GM08714 (cell line): Measurements from ENCODE around the gene LHFPL2.

Experiments used
- H3K4me3 ChIP-seq: fragments of 200-500 bp; sonication (Bioruptor generic); 2 replicates; pipeline ENCODE4 v1.5.1; 2014; ENCODE audit warnings: mild to moderate bottlenecking, low read length, inconsistent platforms
- ZNF274 ChIP-seq: IDR thresholded peaks from 2 replicates; pipeline ENCODE4 v1.6.1; 2012; ENCODE audit warnings: mild to moderate bottlenecking, low read depth, low read length

LHFPL2 gene

DNA sequence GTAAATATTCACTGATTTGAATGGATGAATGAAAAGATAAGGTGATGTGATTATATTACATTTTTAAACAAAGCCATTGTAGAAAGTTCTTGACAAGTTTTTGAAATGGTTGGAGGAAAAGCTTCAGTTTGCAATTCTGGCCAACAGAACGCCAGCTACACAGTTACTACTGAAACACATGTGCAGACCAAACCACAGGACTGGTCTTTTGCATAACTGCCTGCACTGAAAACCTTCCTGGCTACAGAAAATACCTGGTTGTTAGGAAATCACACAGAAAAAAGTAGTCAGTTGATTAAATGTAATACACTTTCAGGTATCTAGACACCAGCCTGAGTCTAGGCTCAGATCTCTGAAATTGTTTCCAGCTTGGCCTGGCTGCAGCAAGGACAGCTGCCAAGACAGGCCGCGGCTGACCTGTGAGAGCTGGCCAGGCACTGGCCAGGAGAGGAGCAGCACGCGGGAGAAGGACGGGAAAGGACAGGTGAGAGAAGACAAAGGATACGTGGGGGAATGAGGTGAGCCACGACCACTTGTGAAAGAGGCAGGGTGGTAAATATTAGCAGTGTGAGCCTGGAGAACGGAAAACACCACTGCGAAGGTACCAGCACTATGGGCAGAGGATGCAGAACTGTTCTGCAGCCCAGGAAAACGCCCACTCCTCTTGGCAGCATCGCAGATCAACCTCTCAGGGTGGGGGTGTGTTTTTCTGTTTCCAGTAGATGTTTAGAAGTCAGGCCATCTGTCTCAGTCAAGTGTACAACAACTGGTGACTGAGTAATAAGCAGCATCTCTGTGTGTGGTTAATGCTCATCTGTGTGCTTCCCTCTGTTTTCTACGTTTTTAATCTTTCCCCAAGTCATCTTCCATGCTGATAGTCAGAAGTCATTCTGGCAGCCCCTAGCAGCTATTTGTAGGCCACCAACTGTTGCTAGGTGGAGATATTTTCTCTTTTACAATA lies 150.7 kb downstream of the LHFPL2 start:
- no peak overlapping the region; the same call in 1 of the 2 replicates for H3K4me3 ChIP-seq
- no peak for TF ChIP-seq ZNF274

DNA sequence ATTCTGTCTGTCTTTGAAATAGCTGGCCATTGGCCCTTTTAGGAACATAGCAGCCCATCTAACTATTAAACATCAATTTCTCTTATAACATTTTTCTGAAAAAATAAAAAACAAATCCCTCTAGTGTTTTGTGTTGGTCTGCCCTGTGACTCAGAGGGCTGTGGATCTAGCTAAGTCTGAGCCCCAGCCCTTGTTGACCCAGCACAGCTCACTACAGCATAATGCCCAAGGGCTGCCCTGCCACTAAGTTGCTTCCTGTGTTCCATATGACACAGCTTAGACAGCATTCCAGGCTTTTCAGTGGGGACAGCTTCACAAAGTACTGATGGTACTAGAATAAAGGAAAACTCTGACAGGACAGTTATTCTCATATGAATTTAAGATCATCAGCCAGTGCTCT lies 152.2 kb downstream of the LHFPL2 start:
- TF ChIP-seq ZNF274, result no peak

DNA sequence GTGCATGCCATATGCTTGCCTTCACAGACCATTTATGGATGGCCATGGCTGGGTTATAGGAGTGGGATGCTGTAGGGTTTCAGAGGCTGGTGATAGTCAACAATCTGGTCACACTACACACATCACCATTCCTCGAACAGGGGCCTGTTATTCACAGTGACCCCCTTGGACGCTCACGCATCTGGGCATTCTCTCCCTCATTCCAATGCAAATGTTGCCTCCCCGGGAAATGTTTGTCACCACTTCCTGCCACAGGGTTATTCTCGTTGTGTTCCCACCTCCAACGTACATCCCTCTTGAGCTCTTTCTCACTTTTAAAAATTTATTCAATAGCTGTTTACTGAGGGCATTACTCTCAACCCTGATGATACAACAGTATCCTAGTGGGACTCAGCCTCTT lies 152.8 kb downstream of the LHFPL2 start:
- H3K4me3 ChIP-seq, result no peak overlapping the region
- no peak for TF ChIP-seq ZNF274

More for the DNA sequence above, 152.2 kb downstream of the LHFPL2 start:
- no peak overlapping the region for H3K4me3 ChIP-seq

DNA sequence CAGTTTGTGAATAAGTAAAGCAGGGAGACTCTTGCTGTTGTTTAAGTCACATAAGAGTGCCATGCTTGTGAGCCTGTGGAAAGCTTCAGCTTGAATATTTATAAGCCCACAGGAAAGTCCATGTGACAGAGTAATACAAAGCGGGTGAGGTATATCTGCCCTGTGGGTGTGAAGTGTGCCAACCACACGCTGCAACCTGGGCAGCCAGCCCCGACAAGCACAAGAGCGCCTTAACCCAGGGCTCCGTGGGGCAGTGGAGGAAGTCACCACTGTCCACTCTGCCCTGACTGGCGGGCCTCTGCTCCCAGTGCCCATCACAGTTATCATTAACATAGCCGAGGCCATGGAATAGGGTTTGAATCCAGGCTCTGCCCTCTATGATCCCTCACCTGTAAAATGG lies 155.9 kb downstream of the LHFPL2 start:
- TF ChIP-seq ZNF274, result no peak
- H3K4me3 ChIP-seq, result no peak overlapping the region

DNA sequence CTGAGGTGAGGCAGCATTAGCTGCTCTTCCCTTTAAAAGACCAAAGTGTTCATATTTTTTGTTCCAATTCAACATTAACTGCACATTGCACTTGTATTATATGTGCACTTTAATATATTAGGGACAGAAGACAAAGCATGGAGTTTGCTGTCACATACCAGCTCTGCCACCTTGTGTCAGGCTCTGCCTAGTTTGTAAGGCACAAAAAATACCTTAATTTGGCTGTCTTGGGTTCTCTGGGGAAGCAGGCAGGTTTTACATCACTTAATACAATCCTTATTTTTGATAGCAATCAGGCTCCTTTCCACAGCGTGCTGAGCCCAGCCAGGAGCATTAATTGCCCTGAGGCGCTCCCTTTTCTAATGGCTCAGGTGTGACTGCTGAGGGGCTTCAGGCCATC lies 156.3 kb downstream of the LHFPL2 start:
- TF ChIP-seq ZNF274, result no peak
- H3K4me3 ChIP-seq, result no peak overlapping the region

DNA sequence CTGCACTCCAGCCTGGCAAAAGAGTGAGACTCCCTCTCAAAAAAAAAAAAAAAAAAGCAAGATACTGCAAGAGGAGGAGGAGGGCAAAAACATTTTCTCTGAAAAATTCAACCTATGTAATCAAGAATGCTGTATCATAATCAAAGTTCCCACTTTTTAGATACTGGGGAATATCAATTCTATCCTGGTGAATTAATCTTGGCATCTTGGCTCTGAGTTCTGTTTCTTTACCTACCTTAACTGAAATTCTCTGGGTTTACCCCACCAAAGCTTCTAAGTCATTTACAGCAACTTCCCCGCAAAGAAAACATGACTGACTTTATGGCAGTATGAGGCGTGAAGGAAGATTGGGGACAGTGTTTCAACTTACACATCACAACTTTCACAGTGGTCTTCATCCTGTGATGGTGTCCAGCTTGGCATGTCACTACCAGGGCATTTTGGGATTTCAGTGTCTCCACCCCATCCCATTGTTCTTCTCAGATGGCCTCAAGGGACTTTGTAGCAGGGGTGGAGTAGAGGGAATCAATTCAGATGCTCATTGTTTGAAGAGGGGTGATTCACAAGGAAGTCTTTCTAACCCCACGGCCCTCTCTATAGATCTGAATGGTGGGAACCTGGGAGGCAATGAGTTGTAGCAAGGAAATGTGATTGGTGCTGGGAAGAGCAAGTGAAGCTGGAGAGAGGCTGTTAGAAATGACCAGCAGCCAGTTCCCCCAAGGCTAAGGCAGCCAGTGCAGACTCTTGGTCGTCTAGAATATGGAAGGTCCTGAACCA lies 157.7 kb downstream of the LHFPL2 start:
- H3K4me3 ChIP-seq, result no peak overlapping the region

DNA sequence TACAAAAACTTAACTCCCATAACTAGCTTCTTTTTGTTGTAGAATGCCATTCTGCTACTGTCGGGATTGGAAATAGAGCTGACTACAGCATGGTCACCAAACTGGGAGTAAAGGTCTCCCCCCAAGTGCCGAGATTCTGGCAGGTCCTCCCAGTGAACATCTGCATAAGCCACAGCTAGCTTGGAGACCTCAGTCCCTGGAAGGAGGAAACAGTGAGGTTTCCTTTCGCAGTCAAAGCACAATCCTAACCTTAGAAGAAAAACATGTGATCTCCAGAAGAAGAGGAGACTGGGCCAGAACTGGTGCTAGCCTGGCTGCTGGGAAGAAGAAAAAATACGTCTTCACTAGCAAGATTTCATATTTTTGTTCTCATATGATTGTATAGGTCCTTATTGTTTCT lies 160.7 kb downstream of the LHFPL2 start:
- H3K4me3 ChIP-seq, result no peak overlapping the region
- TF ChIP-seq ZNF274, result no peak

More for the DNA sequence above, 157.7 kb downstream of the LHFPL2 start:
- TF ChIP-seq ZNF274, result no peak

DNA sequence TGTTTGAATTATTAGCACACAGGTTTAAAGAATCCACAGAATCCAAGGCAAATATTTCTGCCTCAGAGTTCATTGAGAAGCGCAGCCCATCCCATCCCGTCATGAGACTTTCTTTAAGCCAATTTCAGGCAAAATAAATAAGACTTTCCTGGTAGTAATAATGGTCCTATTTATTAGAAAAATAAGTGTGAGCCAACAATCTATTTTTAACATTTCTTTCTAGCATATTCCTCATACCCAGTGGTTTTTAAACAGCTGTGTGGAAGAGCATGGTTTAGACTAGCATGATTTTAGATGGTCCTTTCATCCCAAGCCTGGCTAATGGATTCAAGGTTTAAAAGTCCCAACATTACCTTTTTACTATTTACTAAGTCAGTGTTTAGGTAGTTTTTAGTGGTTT lies 162.4 kb downstream of the LHFPL2 start:
- no peak for TF ChIP-seq ZNF274
- no peak overlapping the region for H3K4me3 ChIP-seq

DNA sequence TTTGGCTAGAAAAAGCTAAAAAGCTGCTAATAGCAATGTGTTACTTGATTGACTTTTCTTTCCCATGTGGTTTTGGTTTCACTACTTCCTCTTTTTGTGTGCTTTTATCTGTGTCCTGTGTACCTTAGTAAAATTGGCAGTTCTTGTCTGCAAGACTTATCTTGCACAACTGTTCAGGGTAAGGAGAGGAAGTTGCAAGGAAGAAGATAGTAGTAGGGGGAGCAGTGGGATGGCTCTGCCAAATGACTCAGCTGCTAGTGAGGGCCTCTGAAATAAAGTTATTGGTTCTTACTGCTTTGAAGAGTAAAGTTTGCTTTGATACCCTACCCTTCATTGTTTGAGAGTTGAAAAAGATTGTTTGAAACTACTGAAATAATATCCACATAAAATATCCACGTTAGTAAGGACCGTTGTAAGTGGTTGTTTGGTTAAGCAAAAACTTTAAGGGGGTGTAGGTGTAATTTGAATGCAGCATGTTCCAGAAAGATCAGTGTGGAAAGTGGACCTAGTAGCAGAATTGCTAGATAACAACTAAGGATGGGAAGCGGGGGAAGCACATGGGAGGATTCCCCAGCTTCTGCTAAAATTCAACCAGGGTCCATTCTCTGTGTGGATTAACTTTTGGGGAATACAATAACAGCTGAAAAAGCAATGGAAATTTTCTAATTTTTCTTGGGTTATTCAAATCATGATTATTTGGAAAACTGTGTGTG lies 164.6 kb downstream of the LHFPL2 start:
- H3K4me3 ChIP-seq, result no peak overlapping the region

DNA sequence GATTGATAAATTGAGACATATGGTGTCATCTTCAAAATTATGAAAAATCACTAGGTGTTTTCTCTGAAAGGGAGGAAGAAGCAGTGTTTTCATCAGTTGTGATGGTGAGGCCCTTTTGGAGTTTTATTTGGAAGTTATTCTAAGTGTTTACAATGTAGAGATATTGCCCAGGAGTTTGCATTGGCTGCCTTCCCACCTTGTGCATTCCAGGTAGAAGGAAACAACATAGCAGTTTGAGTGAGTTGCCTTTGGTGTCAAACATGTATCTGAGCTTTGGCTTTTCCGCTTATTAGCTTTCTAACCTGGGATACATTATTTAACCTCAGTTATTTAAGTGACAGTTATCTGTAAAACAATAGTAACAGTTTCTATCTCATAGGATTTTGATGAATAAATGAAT lies 165.6 kb downstream of the LHFPL2 start:
- TF ChIP-seq ZNF274, result no peak
- H3K4me3 ChIP-seq, result no peak overlapping the region

More for the DNA sequence above, 164.6 kb downstream of the LHFPL2 start:
- no peak for TF ChIP-seq ZNF274

DNA sequence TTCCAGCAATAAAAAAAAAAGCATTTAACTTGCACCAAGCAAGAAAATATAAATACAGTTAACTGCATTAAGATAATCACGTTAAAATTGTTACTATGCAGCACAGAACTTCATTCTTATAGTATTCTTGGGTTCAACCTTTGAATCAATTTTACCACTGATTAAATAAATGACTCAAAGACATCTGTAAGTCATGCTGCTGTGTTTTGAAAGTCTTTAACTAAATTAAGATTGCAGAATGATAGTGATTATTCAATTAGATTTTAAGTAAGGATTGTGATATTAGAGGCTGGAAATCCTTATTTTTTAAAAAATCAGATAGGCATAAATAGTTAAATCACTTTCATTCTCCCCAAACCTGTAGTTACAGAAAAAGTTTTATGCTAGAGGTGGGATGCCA lies 171.8 kb downstream of the LHFPL2 start:
- TF ChIP-seq ZNF274, result no peak
- H3K4me3 ChIP-seq, result no peak overlapping the region

DNA sequence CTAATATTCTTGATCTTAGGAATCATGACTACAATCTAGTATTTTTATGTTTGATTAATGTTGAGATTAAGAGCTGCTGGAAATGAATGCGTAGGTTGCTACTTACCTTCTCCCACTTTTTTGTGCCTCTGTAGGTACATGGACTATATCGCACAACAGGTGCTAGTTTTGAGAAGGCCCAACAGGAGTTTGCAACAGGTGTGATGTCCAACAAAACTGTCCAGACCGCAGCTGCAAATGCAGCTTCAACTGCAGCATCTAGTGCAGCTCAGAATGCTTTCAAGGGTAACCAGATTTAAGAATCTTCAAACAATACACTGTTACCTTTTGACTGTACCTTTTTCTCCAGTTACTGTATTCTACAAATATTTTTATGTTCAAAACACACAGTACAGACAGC lies 173.2 kb downstream of the LHFPL2 start:
- TF ChIP-seq ZNF274, result no peak

DNA sequence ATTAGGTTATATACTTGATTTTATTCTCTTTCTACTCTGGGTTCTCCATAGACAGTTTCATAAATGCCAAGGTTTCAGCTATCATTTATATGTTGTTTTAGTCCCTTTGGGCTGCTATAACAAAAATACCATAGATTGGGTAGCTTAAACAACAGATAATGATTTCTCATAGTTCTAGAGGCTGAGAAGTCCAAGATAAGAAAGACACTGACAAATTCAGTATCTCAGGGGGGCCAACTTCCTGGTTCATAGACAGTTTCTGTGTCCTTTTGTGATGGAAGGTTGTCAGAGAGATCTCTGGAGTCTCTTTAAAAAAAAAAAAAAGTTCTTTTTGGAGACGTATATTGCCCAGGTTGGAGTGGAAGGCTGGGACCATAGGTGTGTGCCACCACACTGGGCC lies 174.8 kb downstream of the LHFPL2 start:
- no peak overlapping the region for H3K4me3 ChIP-seq
- TF ChIP-seq ZNF274, result no peak

More for the DNA sequence above, 173.2 kb downstream of the LHFPL2 start:
- no peak overlapping the region for H3K4me3 ChIP-seq

DNA sequence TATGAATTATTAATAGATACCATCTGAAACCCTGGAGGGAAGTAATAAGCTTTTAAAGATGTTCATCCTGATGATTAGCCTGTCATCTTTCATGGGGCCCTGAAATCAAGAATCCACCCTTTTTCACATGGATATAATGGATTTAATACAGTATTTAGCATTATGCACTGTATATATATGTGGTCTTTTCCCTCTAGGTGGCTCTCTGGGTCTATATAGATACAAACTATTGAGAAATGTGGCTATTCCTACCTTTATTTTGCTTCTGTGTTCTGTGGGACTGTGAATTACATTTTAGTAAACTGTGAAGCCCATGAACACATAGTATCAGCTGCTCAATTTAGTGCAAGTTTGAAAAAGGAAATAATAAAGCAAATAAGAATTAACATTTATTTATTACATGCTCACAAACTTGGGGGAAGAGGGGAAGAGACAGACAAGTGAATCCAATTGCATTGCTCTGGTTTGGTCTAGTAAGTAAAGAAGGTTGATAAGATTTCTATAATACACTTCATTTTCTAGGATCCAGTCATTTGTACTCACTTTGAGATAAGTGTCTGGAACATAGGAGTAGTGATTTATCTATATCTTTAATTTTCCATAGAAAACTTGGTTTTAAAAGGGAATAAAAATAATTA lies 176.0 kb downstream of the LHFPL2 start:
- no peak overlapping the region for H3K4me3 ChIP-seq
- no peak for TF ChIP-seq ZNF274

DNA sequence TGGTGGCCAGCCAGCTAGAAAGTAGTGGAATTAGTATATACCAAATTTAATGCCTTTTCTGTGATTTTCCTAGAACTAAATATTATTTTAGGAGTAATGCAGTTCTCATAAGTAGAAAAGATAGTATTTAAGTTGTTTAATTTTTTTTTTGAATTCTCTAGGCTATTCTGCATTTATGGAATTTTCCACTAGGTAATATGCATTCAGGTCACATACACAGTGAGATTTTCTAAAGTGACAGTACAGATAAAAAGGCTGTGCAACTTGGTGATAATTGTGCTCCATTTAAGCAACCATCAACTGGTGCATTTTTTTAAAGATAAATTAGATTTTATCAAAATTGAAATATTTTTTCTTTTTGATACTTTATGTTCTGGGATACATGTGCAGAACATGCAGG lies 176.7 kb downstream of the LHFPL2 start:
- H3K4me3 ChIP-seq, result no peak overlapping the region
- TF ChIP-seq ZNF274, result no peak
